Thymus (tissue), 11 donors: ENCODE measurements around the gene ADAD2. TPM values are rescaled to one million over a fixed set of nuclear protein-coding genes. Genes with fewer than 3 reads are reported as not detected.

Experiments used
- DNase-seq, 9 donors: peaks; one replicate each; pipeline ENCODE4 v3.0.0-alpha.2; 2013; ENCODE audit warnings: low spot score in 9 of 9, low read depth in 6 of 9, missing footprints in 1 of 9
- H3K27ac ChIP-seq, 2 donors: one replicate each; pipeline ENCODE4 v1.5.1; 2013; ENCODE audit warnings: control low read depth in 1 of 2, low read depth in 1 of 2, low read length in 1 of 2, mild to moderate bottlenecking in 1 of 2, moderate library complexity in 1 of 2
- H3K27me3 ChIP-seq, 2 donors: one replicate each; pipeline ENCODE4 v1.5.1; 2013; ENCODE audit warnings: low read length in 1 of 2; ENCODE audit not compliant: control insufficient read depth in 2 of 2, insufficient read depth in 1 of 2
- H3K36me3 ChIP-seq, 2 donors: one replicate each; pipeline ENCODE4 v1.5.1; 2013; ENCODE audit warnings: low read length in 1 of 2, mild to moderate bottlenecking in 1 of 2, moderate library complexity in 1 of 2; ENCODE audit not compliant: control insufficient read depth in 2 of 2, insufficient read depth in 2 of 2
- H3K4me1 ChIP-seq, 2 donors: one replicate each; pipeline ENCODE4 v1.5.1; 2013; ENCODE audit warnings: low read length in 2 of 2; ENCODE audit not compliant: control insufficient read depth in 2 of 2, insufficient read depth in 2 of 2
- H3K4me3 ChIP-seq, 2 donors: one replicate each; pipeline ENCODE4 v1.5.1; 2013; ENCODE audit warnings: low read length in 2 of 2, control low read depth in 1 of 2, mild to moderate bottlenecking in 1 of 2
- H3K9me3 ChIP-seq, 2 donors: one replicate each; pipeline ENCODE4 v1.5.1; 2013; ENCODE audit warnings: low read length in 1 of 2, mild to moderate bottlenecking in 1 of 2; ENCODE audit not compliant: control insufficient read depth in 2 of 2, insufficient read depth in 1 of 2
- WGBS: extraction: QIAGEN DNeasy Blood & Tissue Kit; methylation state at CpG from one replicate; pipeline ENCODE4 v1.1.7; 2013; 5-methylcytosine and 5-hydroxymethylcytosine counted together
- polyA plus RNA-seq: library from polyadenylated mRNA; stranded (reverse); fragments of 200-250 nt; gene quantifications from one replicate; pipeline ENCODE4 v1.2.3, GENCODE V29; 2013
- total RNA-seq: library from RNA; stranded (reverse); fragments of 120-200 nt; gene quantifications from one replicate; pipeline ENCODE4 v1.2.4, GENCODE V29; 2013
- donor health status: healthy.

The ADAD2 gene
- total and polyA plus RNA-seq, 2 donors, result 0.38 to 0.71 TPM

- no peaks in the 10 kb centered on the region for H3K36me3 ChIP-seq
- H3K4me1 ChIP-seq, result no peaks in the 10 kb centered on the region
- no peak overlapping the region for H3K4me3 ChIP-seq
- DNase-seq, result no peak
- H3K27ac ChIP-seq, result no peak overlapping the region
- peaks cover 0 to 15% of the 10 kb centered on the region in 2 donors for H3K27me3 ChIP-seq
- WGBS, result 88% methylated on average over 6 of the region's 6 CpGs
- H3K9me3 ChIP-seq, result no peaks in the 10 kb centered on the region
These were observed 35.2 kb upstream of the ADAD2 start for GRCh38 chr16:84155771-84156170.

GRCh38 chr16:84156342-84156784 lies 34.6 kb upstream of the ADAD2 start:
- no peak overlapping the region for H3K27ac ChIP-seq
- peaks cover 0 to 16% of the 10 kb centered on the region in 2 donors for H3K27me3 ChIP-seq
- DNase-seq, result no peak
- H3K36me3 ChIP-seq, result no peaks in the 10 kb centered on the region
- no peaks in the 10 kb centered on the region for H3K9me3 ChIP-seq
- no peak overlapping the region for H3K4me3 ChIP-seq
- H3K4me1 ChIP-seq, result no peaks in the 10 kb centered on the region
- 85% methylated on average over 5 of the region's 5 CpGs for WGBS

GRCh38 chr16:84159007-84159406 lies 31.9 kb upstream of the ADAD2 start:
- 36% methylated on average over 9 of the region's 9 CpGs for WGBS

GRCh38 chr16:84159800-84160199 lies 31.2 kb upstream of the ADAD2 start:
- no peak for DNase-seq
- Histone ChIP-seq H3K4me1 (no peaks in the 10 kb centered on the region), H3K36me3 (no peaks in the 10 kb centered on the region), H3K9me3 (no peaks in the 10 kb centered on the region), H3K4me3 (no peak overlapping the region), H3K27me3 (peaks cover 0 to 18% of the 10 kb centered on the region in 2 donors), H3K27ac (no peak overlapping the region)
- 78% methylated on average over 1 of the region's 1 CpG for WGBS

More at GRCh38 chr16:84159007-84159406, 31.9 kb upstream of the ADAD2 start:
- Histone ChIP-seq H3K27me3 (peaks cover 0 to 16% of the 10 kb centered on the region in 2 donors), H3K27ac (no peak overlapping the region), H3K4me3 (no peak overlapping the region), H3K9me3 (no peaks in the 10 kb centered on the region), H3K4me1 (no peaks in the 10 kb centered on the region), H3K36me3 (no peaks in the 10 kb centered on the region)
- DNase-seq, result no peak

GRCh38 chr16:84161037-84161436 lies 29.9 kb upstream of the ADAD2 start:
- Histone ChIP-seq H3K27me3 (peaks cover 0 to 18% of the 10 kb centered on the region in 2 donors), H3K4me3 (no peak overlapping the region), H3K9me3 (no peaks in the 10 kb centered on the region), H3K36me3 (no peaks in the 10 kb centered on the region), H3K4me1 (no peaks in the 10 kb centered on the region), H3K27ac (no peak overlapping the region)
- DNase-seq, result no peak
- WGBS, result 92% methylated on average over 10 of the region's 10 CpGs

GRCh38 chr16:84161801-84162200 lies 29.2 kb upstream of the ADAD2 start:
- Histone ChIP-seq H3K36me3 (no peaks in the 10 kb centered on the region), H3K27me3 (peaks cover 0 to 18% of the 10 kb centered on the region in 2 donors), H3K4me3 (no peak overlapping the region), H3K4me1 (no peaks in the 10 kb centered on the region), H3K9me3 (no peaks in the 10 kb centered on the region), H3K27ac (no peak overlapping the region)
- WGBS, result 68% methylated on average over 3 of the region's 3 CpGs
- DNase-seq, result no peak

- DNase-seq, result no peak
- Histone ChIP-seq H3K4me1 (no peaks in the 10 kb centered on the region), H3K27ac (no peak overlapping the region), H3K27me3 (peaks cover 0 to 6% of the 10 kb centered on the region in 2 donors), H3K4me3 (no peak overlapping the region), H3K9me3 (no peaks in the 10 kb centered on the region), H3K36me3 (no peaks in the 10 kb centered on the region)
- 95% methylated on average over 7 of the region's 7 CpGs for WGBS
These were observed 25.2 kb upstream of the ADAD2 start for GRCh38 chr16:84165746-84166145.

- Histone ChIP-seq H3K4me1 (no peaks in the 10 kb centered on the region), H3K27me3 (peaks cover 0 to 2% of the 10 kb centered on the region in 2 donors), H3K27ac (no peak overlapping the region), H3K9me3 (no peaks in the 10 kb centered on the region), H3K4me3 (no peak overlapping the region), H3K36me3 (no peaks in the 10 kb centered on the region)
- DNase-seq, result no peak
- WGBS, result 77% methylated on average over 13 of the region's 13 CpGs
These were observed 23.9 kb upstream of the ADAD2 start for GRCh38 chr16:84166796-84167695.

GRCh38 chr16:84169765-84170310 lies 21.1 kb upstream of the ADAD2 start:
- H3K27me3 ChIP-seq, result no peaks in the 10 kb centered on the region
- H3K4me3 ChIP-seq, result no peak overlapping the region
- WGBS, result 83% methylated on average over 11 of the region's 11 CpGs
- H3K36me3 ChIP-seq, result no peaks in the 10 kb centered on the region
- H3K27ac ChIP-seq, result no peak overlapping the region
- DNase-seq, result no peak
- no peaks in the 10 kb centered on the region for H3K9me3 ChIP-seq
- H3K4me1 ChIP-seq, result no peaks in the 10 kb centered on the region
